GM18502 (cell line): Measurements from ENCODE around the gene SP4.
"Not testable (repeated sequence)": the region's sequence is repeated elsewhere in the genome, so short reads cannot be mapped to it uniquely, and the experiment has no call there.

ENCODE experiments used
- ATAC-seq: cut with Tn5 transposase; IDR thresholded peaks from one replicate; pipeline ENCODE4 v1.9.1; 2021; ENCODE audit warnings: mild to moderate bottlenecking; ENCODE audit not compliant: unreplicated experiment, poor library complexity

SP4 gene

DNA sequence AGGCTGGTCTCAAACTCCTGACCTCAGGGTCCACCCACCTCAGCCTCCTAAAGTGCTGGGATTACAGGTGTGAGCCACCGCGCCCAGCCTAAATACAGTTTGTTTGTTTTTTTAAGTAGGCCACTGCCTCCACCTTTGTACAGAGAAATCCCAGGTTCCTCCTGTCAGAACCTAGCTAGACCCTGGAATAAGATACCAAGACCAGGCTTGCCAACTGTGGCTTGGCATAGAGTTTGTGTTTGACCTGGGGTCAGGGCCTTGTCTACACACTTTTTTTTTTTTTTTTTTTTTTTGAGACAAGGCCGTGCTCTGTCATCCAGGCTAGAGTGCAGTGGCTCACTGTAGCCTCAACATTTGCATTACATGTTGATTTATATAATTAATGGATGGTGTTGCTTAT, 80.7 kb downstream of the SP4 start:
- no peak for ATAC-seq

DNA sequence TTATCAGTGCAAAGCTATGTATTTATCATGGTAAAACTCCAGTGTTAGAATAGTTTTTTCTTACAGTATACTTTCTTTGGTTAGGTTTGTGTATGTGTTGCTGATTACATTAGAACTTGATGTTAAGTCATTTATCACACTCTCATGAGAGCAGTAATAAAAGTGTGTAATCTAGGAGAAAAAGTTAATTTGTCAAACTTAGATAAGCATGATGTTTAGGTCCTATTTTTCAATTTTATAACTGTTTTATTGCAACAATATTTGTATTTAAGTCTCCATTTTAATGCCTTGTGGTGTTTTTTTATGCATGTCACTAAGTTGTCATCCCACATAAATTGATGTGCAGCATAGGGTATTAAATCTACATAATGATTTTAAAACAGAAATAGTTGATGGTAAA, 86.2 kb downstream of the SP4 start:
- no peak for ATAC-seq

DNA sequence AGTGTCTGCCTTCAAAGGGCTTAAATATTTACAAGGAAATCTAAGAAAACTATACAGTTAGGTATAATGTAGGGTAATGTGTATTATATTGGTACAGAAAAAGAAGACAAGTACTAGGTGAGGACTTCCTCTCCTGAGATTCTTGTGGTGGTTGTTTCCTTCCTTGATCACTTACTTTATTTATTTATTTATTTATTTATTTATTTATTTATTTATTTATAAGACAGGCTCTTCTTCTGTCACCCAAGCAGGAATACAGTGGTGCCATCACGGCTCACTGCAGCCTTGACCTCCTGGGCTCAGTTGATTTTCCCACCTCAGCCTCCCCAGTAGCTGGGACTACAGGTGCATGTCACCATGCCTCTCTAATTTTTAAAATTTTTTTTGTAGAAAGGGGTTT, 96.8 kb downstream of the SP4 start:
- ATAC-seq = no peak

DNA sequence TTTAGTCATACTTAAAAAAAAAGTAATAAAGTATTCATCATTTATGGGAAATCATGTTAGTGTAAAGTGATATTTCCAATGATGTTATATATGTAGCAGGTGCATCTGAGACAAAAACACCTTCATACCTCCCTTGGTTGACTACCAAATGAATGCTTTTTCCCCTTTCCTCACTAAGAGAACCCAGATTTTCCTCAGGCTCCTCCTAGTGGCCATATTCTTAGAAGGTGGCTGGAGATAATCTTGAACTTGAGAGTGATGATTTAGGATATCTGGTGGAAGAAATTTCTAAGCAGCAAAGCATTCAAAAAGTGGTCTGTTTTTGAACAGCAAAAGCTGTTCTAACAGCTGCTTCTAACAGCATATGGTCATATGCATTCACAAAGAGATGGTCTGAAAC, 98.1 kb downstream of the SP4 start:
- ATAC-seq = no peak

DNA sequence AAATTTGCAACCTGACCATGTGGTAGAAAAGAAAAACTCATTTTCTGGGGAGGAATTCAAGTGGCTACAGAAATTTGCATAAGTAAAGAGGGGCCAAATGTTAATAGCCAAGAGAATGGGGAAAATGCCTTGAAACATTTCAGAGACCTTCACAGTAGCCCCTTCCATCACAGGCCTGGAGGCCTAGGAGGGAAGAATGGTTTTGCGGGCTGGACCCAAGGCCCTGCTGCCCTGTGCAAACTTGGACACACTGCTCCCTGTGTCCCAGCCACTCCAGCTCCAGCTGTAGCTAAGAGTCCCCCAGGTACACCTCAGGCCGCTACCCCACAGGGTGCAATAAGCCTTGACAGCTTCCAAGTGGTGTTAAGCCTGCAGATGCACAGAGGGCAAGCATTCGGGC, 98.6 kb downstream of the SP4 start:
- ATAC-seq = no peak

DNA sequence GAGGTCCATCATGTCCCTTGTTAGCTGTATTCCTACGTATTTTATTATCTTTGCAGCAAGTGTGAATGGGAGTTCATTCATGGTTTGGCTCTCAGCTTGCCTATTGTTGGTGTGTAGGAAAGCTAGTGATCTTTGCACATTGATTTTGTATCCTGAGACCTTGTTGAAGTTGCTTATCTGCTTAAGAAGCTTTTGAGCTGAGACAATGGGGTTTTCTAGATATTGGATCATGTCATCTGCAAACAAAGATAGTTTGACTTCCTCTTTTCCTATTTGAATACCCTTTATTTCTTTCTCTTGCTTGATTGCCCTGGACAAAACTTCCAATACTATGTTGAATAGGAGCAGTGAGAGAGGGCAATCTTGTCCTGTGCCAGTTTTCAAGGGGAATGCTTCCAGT, 104.6 kb downstream of the SP4 start:
- ATAC-seq = not testable (repeated sequence)

DNA sequence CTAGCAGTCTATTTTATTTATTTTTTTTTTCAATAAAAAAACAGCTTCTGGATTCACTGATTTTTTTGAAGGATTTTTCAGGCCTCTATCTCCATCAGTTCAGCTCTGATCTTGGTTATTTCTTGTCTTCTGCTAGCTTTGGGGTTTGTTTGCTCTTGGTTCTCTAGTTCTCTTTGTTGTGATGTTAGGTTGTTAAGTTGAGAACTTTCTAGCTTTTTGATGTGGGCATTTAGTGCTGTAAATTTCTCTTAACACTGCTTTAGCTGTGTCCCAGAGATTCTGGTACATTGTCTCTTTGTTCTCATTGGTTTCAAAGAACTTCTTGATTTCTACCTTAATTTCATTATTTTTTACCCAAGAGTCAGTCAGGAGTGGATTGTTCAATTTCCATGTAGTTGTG, 105.8 kb downstream of the SP4 start:
- not testable (repeated sequence) for ATAC-seq

DNA sequence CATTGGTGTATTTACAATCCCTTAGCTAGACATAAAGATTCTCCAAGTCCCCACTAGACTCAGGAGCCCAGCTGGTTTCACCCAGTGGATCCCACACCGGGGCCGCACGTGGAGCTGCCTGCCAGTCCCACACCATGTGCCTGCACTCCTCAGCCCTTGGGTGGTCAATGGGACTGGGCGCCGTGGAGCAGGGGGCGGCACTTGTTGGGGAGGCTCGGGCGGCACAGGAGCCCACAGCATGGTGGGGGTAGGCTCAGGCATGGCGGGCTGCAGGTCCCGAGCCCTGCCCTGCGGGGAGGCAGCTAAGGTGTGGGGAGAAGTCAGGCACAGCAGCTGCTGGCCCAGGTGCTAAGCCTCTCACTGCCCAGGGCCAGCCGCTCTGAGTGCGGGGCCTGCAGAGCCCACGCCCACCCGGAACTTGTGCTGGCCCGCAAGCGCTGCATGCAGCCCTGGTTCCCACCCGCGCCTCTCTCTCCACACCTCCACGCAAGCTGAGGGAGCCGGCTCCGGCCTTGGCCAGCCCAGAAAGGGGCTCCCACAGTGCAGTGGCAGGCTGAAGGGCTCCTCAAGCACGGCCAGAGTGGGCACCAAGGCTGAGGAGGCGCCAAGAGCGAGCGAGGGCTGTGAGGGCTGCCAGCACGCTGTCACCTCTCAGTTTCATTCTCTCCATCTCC, 108.7 kb downstream of the SP4 start:
- ATAC-seq = not testable (repeated sequence)

DNA sequence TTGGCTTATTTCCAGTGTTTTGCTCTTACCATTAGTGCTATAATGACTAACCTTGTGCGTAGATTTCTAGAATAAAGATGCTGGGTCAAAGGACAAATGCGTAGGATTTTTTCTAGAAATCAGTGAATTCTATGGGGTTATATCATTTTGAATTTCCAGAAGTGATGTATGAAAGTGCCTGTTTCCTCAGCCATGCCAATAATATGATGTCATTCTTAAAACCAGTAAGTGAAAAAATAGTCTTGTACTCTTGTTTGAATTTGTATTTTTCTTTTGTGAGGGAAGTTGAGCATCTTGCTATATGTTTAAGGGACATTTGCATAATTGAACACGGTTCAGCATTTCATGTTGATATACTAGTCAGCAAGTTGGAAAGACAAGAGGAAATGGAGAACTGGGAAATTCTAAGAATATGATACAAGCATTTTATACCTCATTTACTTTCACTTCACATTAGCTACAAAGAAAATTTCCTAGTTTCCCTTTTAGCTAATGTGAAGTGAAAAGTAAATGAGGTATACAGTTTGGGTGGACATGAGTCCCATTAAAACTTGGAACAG, 111.1 kb downstream of the SP4 start:
- no peak for ATAC-seq

DNA sequence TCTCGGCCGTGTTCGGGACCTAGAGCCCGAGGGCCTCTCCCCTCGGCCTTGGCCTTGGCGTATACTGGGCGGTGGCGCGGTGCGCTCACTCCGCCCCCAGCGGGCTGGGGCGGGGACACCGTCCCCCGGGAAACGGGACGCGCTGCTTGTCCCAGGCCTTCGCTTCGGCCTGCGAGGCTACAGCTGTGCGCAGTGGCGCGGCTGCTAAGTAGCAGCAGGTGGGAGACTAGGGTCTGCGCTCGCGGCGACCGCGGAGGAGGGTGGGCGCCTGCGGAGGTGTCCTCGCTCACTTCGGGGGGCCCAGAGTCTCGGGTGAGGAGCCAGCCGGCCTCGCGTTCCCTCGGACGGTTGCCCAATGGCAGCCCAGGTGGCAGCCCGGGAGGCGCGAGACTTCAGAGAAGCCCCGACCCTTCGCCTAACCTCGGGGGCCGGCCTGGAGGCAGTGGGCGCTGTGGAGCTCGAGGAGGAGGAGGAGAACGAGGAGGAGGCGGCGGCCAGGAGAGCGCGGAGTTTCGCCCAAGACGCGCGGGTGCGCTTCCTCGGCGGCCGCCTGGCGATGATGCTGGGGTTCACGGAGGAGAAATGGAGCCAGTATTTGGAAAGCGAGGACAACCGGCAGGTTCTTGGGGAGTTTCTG, 115.1 kb downstream of the SP4 start, which contains the start of gene DNAH11:
TSS of gene DNAH11 (plus strand) at position 149 of the 637 bp plus-strand sequence. CDS start at position 356, 207 bp downstream.
- ATAC-seq = peak; percentile 93

DNA sequence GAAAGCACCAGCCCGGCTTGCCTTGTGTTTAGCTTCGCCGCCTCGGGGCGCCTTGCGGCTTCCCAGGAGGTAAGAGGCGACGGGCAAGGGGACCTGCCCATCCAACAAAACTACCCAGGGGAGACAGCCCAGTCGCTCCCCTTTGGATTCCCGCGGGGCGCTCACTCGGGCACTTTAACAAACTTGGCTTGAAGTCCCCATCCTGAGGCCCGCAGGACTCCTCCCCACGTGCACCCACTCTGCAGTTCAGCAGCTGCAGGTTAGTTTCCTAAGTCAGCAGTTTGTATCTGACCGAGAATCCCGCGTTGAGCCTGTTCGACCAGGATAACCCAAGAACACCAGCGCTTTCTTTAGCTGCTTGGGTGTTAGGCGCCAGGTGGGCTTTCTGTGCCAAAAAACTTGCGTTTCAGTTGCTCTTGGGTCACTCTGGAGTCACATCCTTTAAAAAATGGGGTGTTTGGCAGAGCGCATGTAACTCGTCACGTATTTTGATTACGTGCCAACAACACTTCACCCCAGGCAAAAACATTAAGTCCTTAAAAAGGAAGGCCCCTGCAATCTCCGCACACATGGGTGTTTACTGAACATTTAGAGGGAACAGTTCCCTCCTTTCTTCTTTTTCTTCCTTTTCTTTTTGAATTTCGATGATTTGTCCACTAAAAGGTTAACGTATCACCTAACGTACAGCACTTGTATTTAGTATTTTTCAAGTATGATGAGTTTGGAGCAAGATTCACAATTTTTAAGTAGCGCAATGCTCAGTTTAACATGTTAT, 115.8 kb downstream of the SP4 start:
- ATAC-seq = peak; percentile 32

DNA sequence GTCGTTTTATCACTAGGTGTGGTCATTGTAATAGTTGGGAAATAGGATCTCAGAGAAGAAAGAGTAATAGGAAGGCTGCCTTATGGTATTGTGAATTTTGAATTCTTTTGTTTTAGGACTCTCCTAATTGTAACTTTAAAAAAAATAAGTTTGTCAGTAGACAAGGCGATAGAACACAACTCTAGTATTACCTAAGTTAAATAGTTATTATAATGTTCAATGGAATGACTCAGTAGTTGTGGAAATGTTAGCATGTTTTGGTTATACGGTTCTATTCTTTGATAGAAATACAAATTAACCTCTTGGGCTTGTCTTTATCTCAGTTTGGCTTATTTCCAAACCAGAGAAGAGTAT, 116.4 kb downstream of the SP4 start:
- no peak for ATAC-seq

DNA sequence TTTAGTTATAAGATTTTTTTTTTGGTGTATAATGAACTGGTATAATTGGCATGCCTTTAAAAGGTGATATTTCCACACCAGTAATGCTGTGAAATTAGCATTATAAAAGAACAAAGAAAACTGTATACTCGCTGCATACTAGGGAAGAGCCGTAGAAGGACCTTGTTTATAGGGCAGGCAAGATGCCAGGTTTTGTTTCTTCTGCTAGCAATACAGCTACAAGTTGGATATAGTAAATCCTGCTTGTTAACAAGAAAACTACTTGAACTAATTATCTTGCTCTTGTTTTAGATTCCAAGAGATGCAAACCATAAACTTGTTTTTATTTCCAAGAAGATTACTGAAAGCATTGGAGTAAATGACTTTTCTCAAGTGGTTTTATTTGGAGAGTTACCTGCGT, 116.8 kb downstream of the SP4 start:
- ATAC-seq = no peak

DNA sequence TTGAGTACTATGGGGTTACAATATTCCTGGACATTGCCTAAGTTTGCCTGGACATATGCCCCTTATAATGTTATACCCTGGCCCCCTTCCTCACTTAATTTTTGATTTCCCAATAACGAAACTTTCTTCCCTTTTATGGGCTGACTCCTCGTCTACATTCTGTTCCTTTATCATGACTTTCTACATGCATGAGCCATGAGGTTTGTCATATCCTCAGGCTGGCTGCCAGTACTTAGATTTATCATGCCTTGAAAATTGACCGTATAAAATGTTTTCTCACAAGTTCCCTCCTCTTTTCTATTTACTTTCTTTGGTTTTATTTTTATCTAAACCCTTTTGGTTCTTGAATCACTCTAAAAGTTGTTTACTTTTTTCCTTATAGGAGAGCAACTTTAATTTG, 119.6 kb downstream of the SP4 start:
- no peak for ATAC-seq

DNA sequence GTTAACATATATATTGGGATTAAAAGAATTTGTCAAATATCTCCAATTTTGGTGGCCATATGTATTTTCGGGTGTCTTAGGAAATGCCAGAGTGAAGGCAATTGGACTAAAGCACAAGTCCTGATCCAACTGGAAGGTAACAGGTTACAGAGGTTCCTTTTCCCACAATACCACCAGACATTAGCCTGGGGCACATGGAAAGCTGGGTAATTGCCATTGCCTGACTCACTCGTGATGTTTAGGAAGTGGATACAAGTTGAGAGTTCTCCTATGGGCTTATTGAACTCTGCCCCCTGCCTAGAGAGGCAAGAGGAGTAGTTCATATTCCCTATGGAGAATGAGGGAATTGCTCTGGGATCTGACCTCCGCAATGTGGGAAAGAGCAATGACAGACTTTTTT, 120.6 kb downstream of the SP4 start:
- no peak for ATAC-seq

DNA sequence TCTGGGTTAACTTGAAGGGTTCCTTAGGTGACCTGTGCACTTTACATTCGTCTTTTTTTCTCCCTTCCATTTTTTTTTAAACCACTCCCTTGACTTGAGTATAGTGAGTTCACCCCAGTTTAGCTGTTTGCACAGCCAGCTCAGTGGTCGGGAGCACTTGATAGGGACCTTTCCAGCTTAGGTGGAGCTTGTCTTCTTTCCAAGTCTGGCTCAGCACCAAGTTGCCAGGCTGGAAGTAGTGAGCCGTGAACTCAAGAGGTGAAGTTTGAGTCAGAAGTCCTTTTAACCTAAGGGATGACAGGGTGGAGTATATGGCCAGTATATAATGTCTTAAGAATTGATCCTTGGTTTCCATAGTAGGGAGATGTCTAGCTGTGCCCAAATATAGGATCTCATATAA, 122.2 kb downstream of the SP4 start:
- ATAC-seq = no peak

DNA sequence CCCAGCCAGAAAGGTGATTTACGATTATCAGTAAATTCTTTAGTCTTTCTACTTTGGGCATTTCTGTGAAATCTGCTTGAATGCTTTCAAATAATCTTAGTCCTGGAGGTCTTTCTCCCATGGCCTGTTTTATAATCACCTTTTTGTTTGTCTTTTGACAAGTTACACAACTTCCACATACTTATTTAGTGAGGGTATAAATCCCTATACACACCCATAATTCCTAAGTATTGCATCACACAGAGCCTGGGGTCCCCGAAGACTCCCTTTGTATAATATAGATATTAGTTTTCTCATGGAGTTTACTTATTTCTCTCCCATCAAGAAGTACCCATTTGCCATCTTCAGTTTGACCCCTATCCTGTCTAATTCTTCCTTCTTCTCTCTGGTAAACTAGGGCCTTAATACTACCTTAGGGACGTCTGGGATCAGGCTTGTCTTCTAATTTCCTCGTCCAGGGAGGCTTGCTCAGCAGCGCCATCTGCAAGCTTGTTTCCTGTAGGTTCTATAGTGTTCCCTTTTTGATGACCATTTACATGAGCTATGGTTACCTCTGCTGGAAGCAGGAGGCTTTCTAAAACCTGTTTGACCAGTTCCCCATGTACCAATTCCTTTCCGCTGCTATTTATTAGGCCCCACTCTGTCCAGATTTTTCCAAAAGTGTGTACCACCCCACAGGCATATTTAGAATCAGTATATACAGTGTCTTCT, 123.1 kb downstream of the SP4 start:
- no peak for ATAC-seq

DNA sequence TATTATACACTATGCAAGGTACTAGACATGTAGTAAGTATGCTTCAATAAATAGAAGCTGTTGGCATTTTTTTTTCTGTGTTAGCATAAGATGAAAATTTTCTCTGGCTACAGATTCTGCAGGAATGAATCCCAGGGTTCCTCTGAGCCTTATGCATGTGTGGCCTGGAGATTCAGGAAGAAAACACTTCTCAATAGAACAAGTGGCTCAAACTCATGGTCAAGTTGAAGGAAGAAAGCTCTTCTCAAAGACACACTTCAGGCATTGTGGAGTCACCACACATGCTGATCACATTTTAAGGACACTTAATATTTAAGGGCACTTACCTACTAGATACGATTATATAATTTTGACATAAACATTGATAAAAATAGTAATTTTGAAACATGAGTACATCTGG, 134.5 kb downstream of the SP4 start:
- no peak for ATAC-seq
